Lower leg skin (tissue), 4 donors: ENCODE results near the gene BDH1. TPM values are rescaled to one million over a fixed set of nuclear protein-coding genes. Genes with fewer than 3 reads are reported as not detected.

Experiments used
- DNase-seq, 2 donors: peaks; one replicate each; pipeline ENCODE4 v3.0.0-alpha.2; 2019; ENCODE audit warnings: low spot score in 2 of 2
- H3K4me3 ChIP-seq: fragments of 200-600 bp; sonication (generic); 2 replicates; pipeline ENCODE4 v1.5.1; 2017; ENCODE audit warnings: mild to moderate bottlenecking, low read depth; ENCODE audit not compliant: poor library complexity, severe bottlenecking
- CTCF ChIP-seq, 3 donors: fragments of 450-650 bp; IDR thresholded peaks; one replicate each; pipeline ENCODE4 v1.5.1; 2016; ENCODE audit warnings: antibody characterized with exemption in 3 of 3, mild to moderate bottlenecking in 3 of 3, moderate library complexity in 2 of 3
- POLR2A ChIP-seq, 2 donors: fragments of 450-650 bp; IDR thresholded peaks; one replicate each; pipeline ENCODE4 v1.6.1; 2016 to 2017; ENCODE audit warnings: antibody characterized with exemption in 2 of 2, mild to moderate bottlenecking in 1 of 2, moderate library complexity in 1 of 2
- WGBS, 2 donors: methylation state at CpG; one replicate each; pipeline ENCODE4 v1.1.5; 2018; 5-methylcytosine and 5-hydroxymethylcytosine counted together
- intact Hi-C: fragments of 100-400 bp; cut with DNase I; formaldehyde crosslinking; loops from one replicate; pipeline ENCODE4 v1.15.0; 2023; ENCODE audit warnings: low total_unique reads
- total RNA-seq, 4 donors: library from RNA; depleted of rRNA; stranded (reverse); fragments of >200 nt; gene quantifications; one replicate each; pipeline ENCODE4 v1.1.0, GENCODE V29; 2016

The BDH1 gene
- total RNA-seq, 4 donors from 2014 or later: 56.3 to 86.1 (median 59.7) TPM

GRCh38 chr3:197598404-197598980 lies 42.7 kb upstream of the BDH1 start:
- intact Hi-C loops: no loop called here
- TF ChIP-seq POLR2A (IDR thresholded peaks at IDR 0.05) (no peak), CTCF (IDR thresholded peaks at IDR 0.05) (no peak)
- DNase-seq: peak in 1 of 2 donors; percentile 76
- H3K4me3 ChIP-seq: no peak overlapping the region
- WGBS, 2 donors: 65 to 74% methylated on average over 15 of the region's 15 CpGs

DNA sequence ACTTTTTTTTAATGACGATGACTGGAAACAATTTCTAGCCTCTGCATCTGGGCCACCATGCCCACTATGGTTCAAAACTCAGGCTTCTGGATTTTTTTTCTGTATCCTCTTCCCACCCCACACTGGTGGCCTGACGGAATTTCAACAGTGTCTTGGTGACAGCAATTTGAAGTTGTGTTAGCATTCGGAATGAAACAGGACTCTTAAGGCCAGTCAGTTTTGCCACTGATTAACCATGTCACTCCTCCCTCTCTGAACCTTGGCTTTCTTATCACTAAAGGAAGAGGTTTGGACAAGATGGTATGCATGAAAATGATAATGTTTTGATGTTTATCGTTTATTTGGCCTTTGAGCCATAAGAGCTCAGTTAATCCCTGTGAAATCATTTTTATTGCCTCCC lies 41.6 kb upstream of the BDH1 start:
- intact Hi-C loops: no loop called here
- TF ChIP-seq POLR2A (IDR thresholded peaks at IDR 0.05) (no peak), CTCF (IDR thresholded peaks at IDR 0.05) (no peak)
- WGBS, 2 donors: 74 to 81% methylated on average over 4 of the region's 4 CpGs

DNA sequence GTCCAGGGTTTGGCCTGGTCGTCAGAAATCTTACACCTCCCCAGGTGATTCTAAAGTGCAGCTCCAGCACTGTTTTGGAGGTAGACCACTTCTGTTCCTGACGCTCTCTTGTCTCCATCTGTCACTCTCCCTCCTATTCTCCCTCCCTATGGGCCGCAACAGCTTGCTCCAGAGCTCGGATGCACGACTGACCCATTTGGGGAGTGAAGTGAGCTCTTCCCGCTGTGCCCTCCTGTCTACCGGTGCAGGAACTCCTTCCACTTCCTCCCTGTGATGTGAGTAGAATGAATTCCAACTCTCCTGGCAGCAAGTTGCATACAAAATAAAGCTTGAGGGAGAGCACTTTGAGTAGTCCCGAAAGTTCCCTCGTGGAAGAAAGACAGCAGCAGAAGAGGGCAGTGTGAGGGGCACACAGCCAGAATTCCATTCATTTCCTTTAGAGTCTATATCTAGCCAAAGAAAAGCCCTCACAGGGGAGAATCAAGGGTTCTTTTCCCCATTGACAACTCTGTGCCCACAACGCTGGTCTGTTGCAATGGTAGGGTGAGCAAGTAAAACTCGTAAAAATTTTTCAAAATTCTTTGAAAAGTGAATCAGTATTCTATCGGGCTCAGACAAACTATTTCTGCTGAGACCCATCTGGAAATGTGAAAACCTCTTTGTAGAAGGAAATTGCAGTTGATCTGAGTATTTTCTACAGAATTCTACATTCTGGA lies 39.9 kb upstream of the BDH1 start:
- TF ChIP-seq CTCF (IDR thresholded peaks at IDR 0.05) (no peak), POLR2A (IDR thresholded peaks at IDR 0.05) (no peak)
- no peak overlapping the region for H3K4me3 ChIP-seq
- no peak for DNase-seq
- intact Hi-C loops: no loop called here
- 67 to 69% methylated on average over 12 of the region's 12 CpGs for WGBS, 2 donors

More for the DNA sequence above, 41.6 kb upstream of the BDH1 start:
- DNase-seq: peak in 1 of 2 donors; percentile 15
- H3K4me3 ChIP-seq: no peak overlapping the region

- intact Hi-C loops: no loop called here
- no peak overlapping the region for H3K4me3 ChIP-seq
- WGBS, 2 donors: 81 to 88% methylated on average over 9 of the region's 9 CpGs
- DNase-seq: no peak
- TF ChIP-seq POLR2A (IDR thresholded peaks at IDR 0.05) (no peak), CTCF (IDR thresholded peaks at IDR 0.05) (no peak)
Observed at GRCh38 chr3:197593046-197593380, 37.2 kb upstream of the BDH1 start.

GRCh38 chr3:197592361-197593045 lies 36.7 kb upstream of the BDH1 start:
- 82 to 85% methylated on average over 18 of the region's 18 CpGs for WGBS, 2 donors
- no peak for DNase-seq
- H3K4me3 ChIP-seq: no peak overlapping the region
- intact Hi-C loops: no loop called here
- TF ChIP-seq CTCF (IDR thresholded peaks at IDR 0.05) (no peak), POLR2A (IDR thresholded peaks at IDR 0.05) (no peak)
